AG04450 (cell line): Measurements from ENCODE around the gene DMC1. TPM values are rescaled to one million over a fixed set of nuclear protein-coding genes. Genes with fewer than 3 reads are reported as not detected.

ENCODE experiments used
- CTCF ChIA-PET: fragments of 300-600, 350-600 bp; formaldehyde crosslinking; extraction: SDS; loops from one replicate; lab custom pipeline; 2022; ENCODE audit warnings: antibody characterized with exemption, inconsistent platforms; lab: Charles Lee
- POLR2A ChIA-PET: fragments of 350-600 bp; formaldehyde crosslinking; extraction: SDS; loops from one replicate; lab custom pipeline; 2021; ENCODE audit warnings: antibody characterized with exemption, inconsistent platforms; lab: Yijun Ruan, JAX
- DNase-seq: peaks from one replicate; pipeline ENCODE4 v3.0.0-alpha.2; 2011; ENCODE audit warnings: low read depth, low spot score
- H3K27ac ChIP-seq: one replicate; pipeline ENCODE4 v1.5.1; 2012; ENCODE audit warnings: low read depth, low read length, control low read depth
- H3K27me3 ChIP-seq: one replicate; pipeline ENCODE4 v1.6.0; 2012; ENCODE audit warnings: low read length; ENCODE audit not compliant: control insufficient read depth, insufficient read depth
- H3K4me3 ChIP-seq: 2 replicates; pipeline ENCODE4 v1.5.1; 2011; ENCODE audit warnings: mild to moderate bottlenecking, low read depth, low read length, control low read depth
- H3K9me3 ChIP-seq: 2 replicates; pipeline ENCODE4 v1.5.1; 2012; ENCODE audit warnings: low read length; ENCODE audit not compliant: control insufficient read depth, insufficient read depth
- polyA plus RNA-seq: library from polyadenylated mRNA; depleted of rRNA; stranded (reverse); fragments of >200 nt; gene quantifications from 2 replicates; pipeline ENCODE4 v1.2.3, GENCODE V29; 2011
- TF ChIP-seq, protein P1 (sequence below): IDR thresholded peaks from 2 replicates; pipeline ENCODE4 v1.5.1; 2011; ENCODE audit warnings: low read depth, low read length, control low read depth, inconsistent platforms

Gene DMC1
- polyA plus RNA-seq, 1 experiment, result 0.29 TPM

GRCh38 chr22:38504731-38505540, 65.0 kb downstream of the DMC1 start:
- DNase-seq, result no peak
- H3K9me3 ChIP-seq, result peaks cover 7% of the 10 kb centered on the region; the same call in 1 of the 2 replicates
- H3K4me3 ChIP-seq, result peak overlapping the region; percentile 83
- no peaks in the 10 kb centered on the region for H3K27me3 ChIP-seq
- H3K27ac ChIP-seq, result peak overlapping the region; percentile 98
- POLR2A ChIA-PET, result no interaction called here
- CTCF ChIA-PET, result no interaction called here
- TF ChIP-seq, protein P1, sequence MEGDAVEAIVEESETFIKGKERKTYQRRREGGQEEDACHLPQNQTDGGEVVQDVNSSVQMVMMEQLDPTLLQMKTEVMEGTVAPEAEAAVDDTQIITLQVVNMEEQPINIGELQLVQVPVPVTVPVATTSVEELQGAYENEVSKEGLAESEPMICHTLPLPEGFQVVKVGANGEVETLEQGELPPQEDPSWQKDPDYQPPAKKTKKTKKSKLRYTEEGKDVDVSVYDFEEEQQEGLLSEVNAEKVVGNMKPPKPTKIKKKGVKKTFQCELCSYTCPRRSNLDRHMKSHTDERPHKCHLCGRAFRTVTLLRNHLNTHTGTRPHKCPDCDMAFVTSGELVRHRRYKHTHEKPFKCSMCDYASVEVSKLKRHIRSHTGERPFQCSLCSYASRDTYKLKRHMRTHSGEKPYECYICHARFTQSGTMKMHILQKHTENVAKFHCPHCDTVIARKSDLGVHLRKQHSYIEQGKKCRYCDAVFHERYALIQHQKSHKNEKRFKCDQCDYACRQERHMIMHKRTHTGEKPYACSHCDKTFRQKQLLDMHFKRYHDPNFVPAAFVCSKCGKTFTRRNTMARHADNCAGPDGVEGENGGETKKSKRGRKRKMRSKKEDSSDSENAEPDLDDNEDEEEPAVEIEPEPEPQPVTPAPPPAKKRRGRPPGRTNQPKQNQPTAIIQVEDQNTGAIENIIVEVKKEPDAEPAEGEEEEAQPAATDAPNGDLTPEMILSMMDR, result no peak

DNA sequence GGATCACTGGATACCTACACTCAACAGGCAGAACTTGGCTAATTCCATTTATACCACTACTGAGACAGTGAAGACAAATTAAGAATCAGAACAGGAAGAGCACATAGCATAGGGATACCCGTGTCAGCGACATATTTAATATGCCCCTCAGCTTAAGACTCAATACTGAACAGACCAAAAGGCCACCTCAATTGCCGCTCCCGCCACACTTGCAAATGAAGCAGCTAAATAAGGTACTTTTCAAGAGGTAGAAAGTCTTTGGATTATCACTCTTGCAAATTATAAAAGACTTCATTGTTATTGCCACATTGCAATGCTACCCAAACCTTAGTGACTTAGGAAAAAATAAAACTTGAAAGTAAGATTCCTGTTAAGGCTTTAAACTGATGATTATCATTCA, 67.0 kb downstream of the DMC1 start:
- TF ChIP-seq, protein P1, result no peak
- Histone ChIP-seq H3K27me3 (no peaks in the 10 kb centered on the region), H3K4me3 (peak overlapping the region; percentile 83), H3K27ac (no peak overlapping the region), H3K9me3 (peaks cover 7% of the 10 kb centered on the region; the same call in 1 of the 2 replicates)
- ChIA-PET CTCF (interaction anchor here (0.6 to 0.8 kb wide), 2 partner anchors 11 to 169 kb away, joined by 3 read pairs; no protein-coding TSS in a partner anchor), POLR2A (interaction anchor here (0.7 kb wide), 2 partner anchors 12 to 28 kb away, joined by 3 to 10 read pairs; no protein-coding TSS in a partner anchor)
- DNase-seq, result no peak

DNA sequence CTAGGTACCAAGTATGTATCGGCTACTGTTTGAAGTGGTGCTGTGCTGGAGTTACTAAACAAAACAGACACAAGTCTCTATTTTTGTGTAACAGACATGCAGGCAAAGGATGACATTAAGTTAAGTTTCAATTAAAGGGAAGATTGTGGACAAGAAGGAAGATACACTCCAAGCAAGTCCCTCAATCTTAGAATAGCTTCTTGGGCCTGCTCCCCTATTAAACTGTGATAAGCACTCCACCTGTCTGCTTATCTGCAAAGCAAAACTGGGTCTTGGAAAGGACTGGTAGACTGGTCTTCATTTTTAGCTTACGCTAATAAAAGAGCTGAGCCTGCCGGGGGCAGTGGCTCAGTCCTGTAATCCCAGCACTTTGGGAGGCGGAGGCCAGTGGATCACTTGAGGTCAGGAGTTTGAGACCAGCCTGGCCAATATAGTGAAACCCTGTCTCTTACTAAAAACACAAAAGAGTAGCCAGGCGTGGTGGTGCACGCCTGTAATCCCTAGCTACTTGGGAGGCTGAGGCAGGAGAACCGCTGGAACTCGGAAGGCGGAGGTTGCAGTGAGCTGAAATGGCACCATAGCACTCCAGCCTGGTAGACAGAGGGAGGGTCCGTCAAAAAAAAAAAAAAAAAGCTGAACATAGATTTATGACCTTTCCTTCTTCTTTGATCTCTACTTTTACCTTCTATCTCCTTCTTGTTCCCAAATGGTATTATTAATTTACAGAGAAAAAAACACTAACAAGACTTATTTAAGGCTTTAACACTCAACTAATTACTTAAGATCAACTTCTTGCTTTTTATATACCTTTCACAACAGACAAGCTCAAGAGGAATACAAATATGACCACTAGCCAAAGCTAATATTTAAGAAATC, 67.9 kb downstream of the DMC1 start:
- H3K9me3 ChIP-seq, result peaks cover 2% of the 10 kb centered on the region; the same call in 1 of the 2 replicates
- TF ChIP-seq, protein P1, result no peak
- ChIA-PET POLR2A (interaction anchor here (0.5 to 1.4 kb wide), 5 partner anchors 11 to 96 kb away, joined by 3 to 10 read pairs (median 3); no protein-coding TSS in a partner anchor), CTCF (interaction anchor here (0.6 to 0.8 kb wide), 2 partner anchors 10 to 170 kb away, joined by 3 read pairs; no protein-coding TSS in a partner anchor)
- no peak for DNase-seq
- no peaks in the 10 kb centered on the region for H3K27me3 ChIP-seq
- H3K27ac ChIP-seq, result no peak overlapping the region
- 0 out of 2 replicates have a peak overlapping the region, but pooled peaks have one; percentile 3 for H3K4me3 ChIP-seq

- ChIA-PET POLR2A (interaction anchor here (0.7 to 1.5 kb wide), 2 partner anchors 8 to 169 kb away, joined by 5 to 6 read pairs; no protein-coding TSS in a partner anchor), CTCF (no interaction called here)
- no peaks in the 10 kb centered on the region for H3K9me3 ChIP-seq
- DNase-seq, result no peak
- no peak overlapping the region for H3K27ac ChIP-seq
- TF ChIP-seq, protein P1, result no peak
- H3K4me3 ChIP-seq, result no peak overlapping the region
- no peaks in the 10 kb centered on the region for H3K27me3 ChIP-seq
Observed at GRCh38 chr22:38497869-38498268, 72.1 kb downstream of the DMC1 start.
